WTC11 (cell line): Measurements from ENCODE around the gene CCDC60.

Source experiments
- ATF3 ChIP-seq: sonication (generic); formaldehyde crosslinking; conservative IDR thresholded peaks from 2 replicates; pipeline ENCODE4 v1.8.1; 2022; ENCODE audit warnings: mild to moderate bottlenecking, missing genetic modification reagents
- CREM ChIP-seq: sonication (generic); formaldehyde crosslinking; IDR thresholded peaks from 2 replicates; pipeline ENCODE4 v1.8.1; 2022; ENCODE audit warnings: mild to moderate bottlenecking, missing genetic modification reagents, moderate library complexity
- CTCF ChIP-seq: fragments of 200-600 bp; IDR thresholded peaks from 2 replicates; pipeline ENCODE4 v1.8.0; 2022; ENCODE audit warnings: antibody characterized with exemption
- E2F4 ChIP-seq: sonication (generic); formaldehyde crosslinking; IDR thresholded peaks from 2 replicates; pipeline ENCODE4 v1.8.1; 2022; ENCODE audit warnings: low read depth, mild to moderate bottlenecking, moderate library complexity, missing genetic modification reagents, borderline replicate concordance
- ELF4 ChIP-seq: sonication (generic); formaldehyde crosslinking; IDR thresholded peaks from 2 replicates; pipeline ENCODE4 v1.8.1; 2022; ENCODE audit warnings: low read depth, mild to moderate bottlenecking, moderate library complexity, missing genetic modification reagents
- HMGXB4 ChIP-seq: sonication (generic); formaldehyde crosslinking; IDR thresholded peaks from 2 replicates; pipeline ENCODE4 v1.8.1; 2023; ENCODE audit warnings: mild to moderate bottlenecking, moderate library complexity, missing genetic modification reagents
- JUN ChIP-seq: sonication (generic); formaldehyde crosslinking; IDR thresholded peaks from 2 replicates; pipeline ENCODE4 v1.8.0; 2023; ENCODE audit warnings: mild to moderate bottlenecking, missing genetic modification reagents
- MLX ChIP-seq: sonication (generic); formaldehyde crosslinking; IDR thresholded peaks from 2 replicates; pipeline ENCODE4 v1.8.1; 2023; ENCODE audit warnings: mild to moderate bottlenecking, missing genetic modification reagents, moderate library complexity
- SOX15 ChIP-seq: fragments of 250-450 bp; sonication (Bioruptor Pico); IDR thresholded peaks from 2 replicates; pipeline ENCODE4 v1.9.0; 2021; ENCODE audit warnings: mild to moderate bottlenecking
- STAT6 ChIP-seq: sonication (generic); formaldehyde crosslinking; conservative IDR thresholded peaks from 2 replicates; pipeline ENCODE4 v1.8.1; 2023; ENCODE audit warnings: mild to moderate bottlenecking, low read depth, missing genetic modification reagents, moderate library complexity
- USF2 ChIP-seq: sonication (generic); formaldehyde crosslinking; IDR thresholded peaks from 2 replicates; pipeline ENCODE4 v1.8.1; 2023; ENCODE audit warnings: mild to moderate bottlenecking, missing genetic modification reagents, moderate library complexity
- ZNF416 ChIP-seq: fragments of 250-450 bp; sonication (Bioruptor Pico); IDR thresholded peaks from 2 replicates; pipeline ENCODE4 v1.9.0; 2021; ENCODE audit warnings: mild to moderate bottlenecking, inconsistent platforms
- ZNF512 ChIP-seq: sonication (generic); formaldehyde crosslinking; IDR thresholded peaks from 2 replicates; pipeline ENCODE4 v1.8.1; 2022; ENCODE audit warnings: missing genetic modification reagents, borderline replicate concordance

GRCh38 chr12:119480551-119480950 lies 146.0 kb downstream of the CCDC60 start:
- TF ChIP-seq CTCF (no peak), ELF4 (CRISPR knock-in tag) (no peak), JUN (no peak), ZNF512 (CRISPR knock-in tag) (no peak), CREM (no peak), USF2 (CRISPR knock-in tag) (no peak), MLX (CRISPR knock-in tag) (no peak), ZNF416 (no peak), HMGXB4 (CRISPR knock-in tag) (no peak), SOX15 (CRISPR knock-in tag) (no peak), E2F4 (no peak), STAT6 (CRISPR knock-in tag) (no peak), ATF3 (CRISPR knock-in tag) (no peak)
